DMS79 treated with DMSO at 0.1 percent for 48 hours (cell line): ENCODE results near the gene PKNOX2.
A peak's percentile ranks its signal among the peaks of the same experiment; 100 is the strongest.

Experiments
- DNase-seq: peaks from one replicate; lab custom pipeline; 2025; lab: John Stamatoyannopoulos, UW

Gene PKNOX2

DNA sequence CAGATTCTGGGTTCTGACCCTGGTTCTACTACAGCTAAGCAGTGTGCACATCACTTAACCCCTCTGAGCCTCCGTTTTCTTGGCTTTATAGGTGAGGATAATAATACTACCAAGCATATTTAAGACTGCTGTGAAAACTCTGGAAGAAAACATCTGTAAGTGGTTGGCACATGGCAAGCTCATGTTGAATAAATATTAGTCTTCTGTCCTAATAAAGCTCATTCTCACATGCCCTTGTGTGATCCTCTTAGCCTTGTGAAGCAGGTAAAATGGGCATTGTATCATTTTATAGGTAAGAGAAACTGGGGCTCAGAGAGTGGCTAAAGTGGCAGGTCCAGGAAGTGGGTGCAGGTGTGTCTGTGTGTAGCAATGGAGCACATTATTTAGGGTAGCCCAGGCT is 8.5 kb downstream of the PKNOX2 start:
- no peak for DNase-seq

DNA sequence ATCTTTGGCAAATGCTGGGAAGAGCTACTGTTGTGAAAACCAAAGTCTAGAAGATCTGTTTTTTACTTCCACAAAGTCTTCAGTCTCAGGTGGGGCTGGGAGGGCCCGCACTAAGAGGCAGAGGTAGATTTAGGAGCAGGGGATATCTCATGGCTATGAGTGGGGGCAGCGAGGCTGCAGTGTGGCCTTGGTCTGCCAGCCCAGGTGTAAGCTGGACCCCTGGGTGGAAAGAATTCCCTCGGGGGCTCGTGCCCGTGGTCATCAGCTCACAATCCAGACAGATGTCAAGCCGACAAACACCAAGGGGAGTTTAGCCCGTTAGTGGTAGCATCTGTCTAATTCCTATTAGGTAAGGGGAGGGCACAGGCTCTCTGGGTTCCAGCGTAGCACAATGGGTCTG is 9.0 kb downstream of the PKNOX2 start:
- no peak for DNase-seq

DNA sequence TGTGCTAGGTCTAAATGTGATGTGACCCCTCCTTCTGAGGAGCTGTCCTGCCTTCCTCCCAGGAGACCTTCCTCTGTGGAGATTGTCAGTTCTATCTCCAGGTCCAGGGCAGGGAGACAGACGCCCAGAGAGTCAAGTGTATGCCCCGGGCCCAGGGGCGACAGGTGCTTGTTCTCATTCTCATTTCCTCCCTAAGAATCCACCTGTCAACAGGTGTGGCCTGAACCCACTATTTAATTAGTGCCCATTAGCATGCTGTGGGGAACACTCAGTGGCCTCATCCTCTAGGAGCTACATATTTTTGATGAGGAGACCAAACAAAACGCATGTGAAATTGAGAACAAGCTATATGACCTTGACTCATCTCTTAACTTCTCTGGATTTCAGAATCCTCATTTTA is 9.5 kb downstream of the PKNOX2 start:
- no peak for DNase-seq

DNA sequence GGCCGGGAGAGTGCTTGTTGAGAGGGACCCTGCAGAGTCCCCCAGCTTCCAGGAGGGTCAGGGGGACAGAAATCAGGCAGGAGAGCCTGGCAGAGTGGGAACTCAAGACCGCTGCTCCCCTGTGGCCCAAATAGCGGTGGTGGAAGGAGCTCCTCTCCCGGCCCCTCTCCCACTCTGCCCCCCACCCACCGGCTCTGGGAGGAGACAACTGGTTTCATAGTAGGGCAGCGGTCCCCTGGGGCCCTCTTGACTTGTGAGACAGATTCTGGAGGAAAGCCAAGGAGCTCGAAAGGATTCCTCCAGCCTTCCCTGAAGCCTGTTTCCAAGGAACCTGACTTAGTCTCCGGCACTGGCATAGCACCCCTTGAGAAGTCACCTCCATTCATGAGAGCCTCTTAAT is 10.1 kb downstream of the PKNOX2 start:
- DNase-seq, result peak; percentile 36

GRCh38 chr11:125175166-125175565 is 10.6 kb downstream of the PKNOX2 start:
- DNase-seq, result no peak

DNA sequence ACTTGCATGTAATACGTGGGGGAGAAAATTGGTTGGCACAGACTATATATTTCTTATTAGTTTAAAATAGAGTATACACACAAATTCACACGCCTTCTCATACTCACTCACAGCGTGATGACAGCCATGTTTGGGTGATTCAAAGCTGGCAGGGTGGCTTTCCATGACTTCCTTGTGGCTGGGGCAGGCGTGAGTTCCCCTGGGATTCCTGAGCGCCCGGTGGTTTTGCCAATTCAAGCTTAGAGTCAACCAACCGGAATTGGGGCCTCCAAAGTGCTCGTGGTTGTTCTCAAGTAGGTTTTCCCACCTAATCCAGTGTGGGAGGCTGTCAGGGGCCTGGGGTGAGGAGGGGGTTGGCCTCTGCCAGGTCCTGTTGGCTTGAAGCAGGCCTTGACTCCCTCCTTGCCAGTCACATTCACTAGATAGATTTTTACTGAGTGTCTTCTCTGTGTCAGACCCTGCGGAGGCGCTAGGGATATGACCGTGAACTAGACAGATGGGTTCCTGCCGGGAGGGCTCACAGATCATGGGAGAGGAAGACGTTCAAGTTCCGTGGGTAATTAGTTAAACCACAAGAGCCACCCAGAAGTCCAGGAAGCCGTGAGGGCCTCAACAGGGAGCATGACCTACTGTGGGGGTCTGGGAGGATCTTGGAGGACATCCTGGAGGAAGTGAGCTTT is 11.5 kb downstream of the PKNOX2 start:
- no peak for DNase-seq

- no peak for DNase-seq
Observed at GRCh38 chr11:125176866-125177265, 12.3 kb downstream of the PKNOX2 start.

DNA sequence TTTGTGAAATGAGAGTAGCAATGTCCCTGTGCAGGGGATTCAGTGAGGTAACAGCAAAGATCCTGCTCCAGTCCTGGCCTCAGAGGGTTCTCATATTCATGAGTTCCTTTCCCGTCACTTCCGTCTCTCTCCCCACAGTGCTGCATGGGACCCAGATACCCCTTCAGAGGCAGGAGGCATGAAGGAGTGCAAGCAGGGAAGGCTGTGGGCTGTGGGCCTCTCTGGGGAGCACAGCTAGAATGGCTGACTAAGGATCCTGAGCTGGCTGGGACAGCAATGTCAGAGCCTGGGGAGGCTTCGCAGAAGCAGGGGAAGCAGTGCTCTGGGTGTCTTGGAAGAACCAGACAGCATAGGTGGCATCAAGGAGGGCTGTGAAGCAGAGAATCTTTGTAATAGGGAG is 13.0 kb downstream of the PKNOX2 start:
- DNase-seq, result no peak

GRCh38 chr11:125179346-125179745 is 14.8 kb downstream of the PKNOX2 start:
- DNase-seq, result no peak

GRCh38 chr11:125179895-125180294 is 15.3 kb downstream of the PKNOX2 start:
- no peak for DNase-seq

DNA sequence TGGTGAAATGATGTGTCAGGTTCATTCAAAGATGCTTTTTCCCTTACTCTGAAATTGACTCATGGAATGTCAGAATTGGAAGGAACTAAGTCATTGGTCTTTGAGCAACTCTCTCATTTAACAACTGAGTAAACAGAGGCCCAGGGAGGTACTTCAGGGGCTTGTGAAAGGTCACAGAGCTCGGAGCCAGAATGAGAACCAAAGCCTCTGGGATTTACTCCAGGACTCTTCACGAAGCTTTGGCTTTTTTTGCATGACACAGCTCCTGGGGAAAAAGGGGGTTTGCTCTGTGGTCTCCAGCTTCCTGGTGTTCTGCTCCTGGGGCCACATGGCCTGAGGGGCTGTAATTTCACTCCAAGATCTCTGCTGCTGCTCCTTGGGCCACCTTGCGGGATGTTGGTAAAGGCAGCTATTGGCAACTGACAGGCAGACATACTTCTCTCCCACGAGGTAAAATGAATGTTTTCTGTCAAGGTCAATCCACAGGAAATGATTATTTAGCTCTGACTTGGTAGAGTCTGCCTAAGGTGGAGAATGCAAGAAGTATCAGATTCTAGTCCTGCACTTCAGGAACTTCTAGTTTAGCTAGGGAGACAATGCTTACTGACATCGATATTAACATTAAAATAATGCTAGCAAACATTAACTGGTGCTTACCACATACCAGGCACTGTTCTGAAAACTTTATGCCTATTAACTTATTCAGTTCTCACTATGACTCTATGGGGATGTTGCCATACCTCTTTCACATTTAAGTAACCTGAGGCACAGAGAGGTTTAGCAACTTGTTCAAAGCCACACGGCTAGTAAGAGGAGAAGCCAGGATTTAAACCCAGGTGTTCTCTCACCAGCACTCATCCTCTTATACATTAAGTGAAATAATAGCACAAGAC is 16.1 kb downstream of the PKNOX2 start:
- DNase-seq, result no peak

DNA sequence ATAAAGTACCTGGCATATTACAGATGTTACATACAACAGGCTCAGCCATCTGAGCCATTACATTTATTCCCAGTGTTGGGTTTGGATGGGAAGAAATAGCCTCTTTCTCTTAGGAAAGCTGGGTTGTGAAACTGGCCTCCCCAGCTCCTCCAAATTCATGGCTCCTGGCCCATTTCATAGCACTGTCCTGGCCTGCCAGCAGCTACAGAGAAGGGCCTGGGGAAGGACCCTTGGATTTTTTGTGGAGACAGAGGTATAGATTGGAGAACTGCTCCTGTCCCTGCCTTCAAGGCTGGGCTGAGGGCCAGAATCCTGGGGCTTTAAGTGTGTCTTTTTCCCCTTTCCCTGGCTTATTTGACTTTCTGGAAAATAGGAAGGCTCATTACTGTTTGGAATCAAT is 18.0 kb downstream of the PKNOX2 start:
- DNase-seq, result no peak

DNA sequence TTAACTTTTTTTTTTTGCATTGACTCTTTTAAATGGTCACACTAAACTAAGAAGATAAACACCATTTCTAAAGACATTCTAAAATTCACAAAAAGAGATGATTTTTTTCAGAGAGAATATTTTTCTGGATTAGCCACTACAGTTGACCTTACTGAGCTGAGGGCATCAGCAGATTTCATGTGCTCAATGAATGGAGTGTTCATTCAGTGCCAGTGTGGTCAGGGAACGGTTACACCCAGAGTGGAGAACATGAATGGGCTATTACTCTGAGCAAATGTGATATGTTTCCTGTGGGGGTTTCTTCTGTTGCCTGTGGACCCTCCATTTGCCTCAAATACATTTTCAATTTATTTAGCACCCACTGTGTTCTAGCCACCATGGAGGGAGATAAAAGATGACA is 19.1 kb downstream of the PKNOX2 start:
- DNase-seq, result no peak

GRCh38 chr11:125188021-125188420 is 23.5 kb downstream of the PKNOX2 start:
- DNase-seq, result no peak

- peak; percentile 37 for DNase-seq
Observed at GRCh38 chr11:125190566-125190965, 26.0 kb downstream of the PKNOX2 start.

DNA sequence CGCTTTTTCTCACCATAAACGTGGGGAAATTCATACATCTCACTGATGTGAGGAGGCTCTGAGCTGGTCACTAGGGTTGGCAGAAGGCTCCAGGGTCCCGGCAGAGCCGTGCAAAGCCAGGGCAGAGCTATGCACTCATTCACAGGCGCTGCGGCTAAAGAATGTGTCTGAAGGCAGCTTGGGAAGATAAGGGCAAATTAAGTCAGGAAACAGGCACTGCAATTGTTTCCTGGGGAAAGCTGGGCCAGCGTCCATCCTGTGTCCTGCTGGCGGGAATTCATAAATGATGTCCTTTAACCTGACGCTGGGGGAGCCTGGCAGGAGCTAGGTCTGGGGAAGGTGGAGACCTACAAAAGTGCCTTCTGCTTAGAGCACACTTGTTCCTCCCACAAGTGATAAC is 27.6 kb downstream of the PKNOX2 start:
- DNase-seq, result no peak

- no peak for DNase-seq
Observed at GRCh38 chr11:125192717-125193415, 28.3 kb downstream of the PKNOX2 start.

- DNase-seq, result no peak
Observed at GRCh38 chr11:125193416-125193726, 28.8 kb downstream of the PKNOX2 start.

DNA sequence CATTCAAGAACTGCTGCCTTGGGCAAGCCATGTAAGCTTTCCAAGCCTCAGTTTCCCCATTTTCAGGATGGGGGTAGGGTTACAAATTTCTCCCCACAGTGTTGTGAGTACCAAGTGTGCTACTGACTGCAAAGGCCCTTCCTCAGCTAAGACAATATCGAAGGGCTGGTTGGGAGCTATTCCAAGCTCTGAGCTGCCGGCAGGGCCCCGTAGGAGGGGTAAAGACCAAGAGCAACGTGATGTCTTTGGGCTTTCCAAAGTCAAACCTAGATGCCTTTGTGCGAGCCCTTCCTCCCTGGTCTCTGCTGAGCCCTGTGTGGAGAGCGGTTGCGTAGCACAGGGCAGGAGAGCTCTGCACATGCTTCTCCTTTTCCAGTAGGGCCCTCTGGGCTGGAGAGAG is 29.3 kb downstream of the PKNOX2 start:
- no peak for DNase-seq

DNA sequence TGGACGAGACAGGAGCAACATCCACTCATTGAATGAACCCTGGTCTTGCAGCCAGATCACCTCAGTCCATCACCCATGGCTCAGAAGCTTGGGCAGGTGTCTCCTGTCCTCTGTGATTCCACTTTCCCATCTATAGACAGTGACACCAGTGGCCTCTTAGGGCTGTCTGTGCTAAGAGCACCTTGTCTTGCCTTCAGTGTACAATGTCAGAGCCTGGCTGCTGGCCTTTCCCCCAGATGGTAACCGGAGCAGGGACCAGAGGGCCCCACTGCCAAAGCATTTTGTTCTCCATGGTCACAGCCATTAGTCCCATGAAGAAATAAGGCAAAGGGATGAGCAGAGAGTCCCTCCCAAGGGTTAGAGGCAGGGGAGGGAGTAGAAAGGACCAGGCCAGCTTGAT is 35.4 kb downstream of the PKNOX2 start:
- DNase-seq, result no peak

DNA sequence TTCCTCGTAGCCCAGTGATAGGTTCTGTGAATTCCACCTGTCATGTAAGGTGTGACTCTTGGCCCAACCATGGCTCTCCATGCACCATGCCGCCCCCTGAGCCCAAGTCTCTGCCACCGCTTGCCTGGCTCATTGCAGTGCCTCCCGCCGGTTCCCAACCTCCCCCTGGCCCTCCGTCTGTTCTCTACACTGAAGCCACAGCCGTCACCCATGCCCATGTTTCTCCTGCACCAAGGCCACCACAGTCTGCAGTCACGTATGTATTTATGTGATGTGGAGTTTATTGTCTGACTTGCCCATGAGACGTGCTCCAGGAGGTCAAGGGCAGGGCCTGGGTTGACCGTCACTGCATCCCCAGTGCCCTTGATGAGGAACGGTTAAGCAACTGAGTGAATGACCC is 35.9 kb downstream of the PKNOX2 start:
- no peak for DNase-seq

- DNase-seq, result peak; percentile 9
Observed at GRCh38 chr11:125201525-125202141, 37.1 kb downstream of the PKNOX2 start.
